H9 (cell line): ENCODE data around the gene SP6. TPM values are rescaled to one million over a fixed set of nuclear protein-coding genes. Genes with fewer than 3 reads are reported as not detected.

Experiments
- DNase-seq: peaks from one replicate; pipeline ENCODE4 v3.0.0-alpha.2; 2017
- H2AFZ ChIP-seq: one replicate; pipeline ENCODE4 v1.6.1; 2013; ENCODE audit warnings: mild to moderate bottlenecking, low read length, control low read depth, moderate library complexity
- H2AK5ac ChIP-seq: 2 replicates; pipeline ENCODE4 v1.6.1; 2013; ENCODE audit warnings: low read length, control low read depth, mixed read lengths; ENCODE audit not compliant: insufficient read length
- H2BK120ac ChIP-seq: one replicate; pipeline ENCODE4 v1.6.1; 2013; ENCODE audit warnings: low read depth, mild to moderate bottlenecking, low read length, control low read depth, inconsistent platforms; ENCODE audit not compliant: poor library complexity, severe bottlenecking
- H2BK12ac ChIP-seq: 2 replicates; pipeline ENCODE4 v1.6.1; 2013; ENCODE audit warnings: low read length, control low read depth, mixed read lengths, low read depth; ENCODE audit not compliant: insufficient read length
- H2BK15ac ChIP-seq: 2 replicates; pipeline ENCODE4 v1.6.1; 2013; ENCODE audit warnings: low read depth, low read length, control low read depth
- H2BK20ac ChIP-seq: one replicate; pipeline ENCODE4 v1.6.1; 2013; ENCODE audit warnings: low read depth, mild to moderate bottlenecking, low read length, control low read depth, inconsistent platforms; ENCODE audit not compliant: poor library complexity, severe bottlenecking
- H2BK5ac ChIP-seq: 2 replicates; pipeline ENCODE4 v1.6.1; 2013; ENCODE audit warnings: low read length, control low read depth, mixed read lengths; ENCODE audit not compliant: insufficient read length
- H3K14ac ChIP-seq: 2 replicates; pipeline ENCODE4 v1.6.1; 2013; ENCODE audit warnings: low read length, control low read depth; ENCODE audit not compliant: insufficient read depth
- H3K18ac ChIP-seq: 2 replicates; pipeline ENCODE4 v1.6.1; 2013; ENCODE audit warnings: low read depth, mild to moderate bottlenecking, mixed read lengths, low read length, control low read depth; ENCODE audit not compliant: insufficient read length
- H3K23ac ChIP-seq: 2 replicates; pipeline ENCODE4 v1.6.1; 2013; ENCODE audit warnings: low read length, control low read depth, mixed read lengths, low read depth; ENCODE audit not compliant: insufficient read length
- H3K23me2 ChIP-seq: 2 replicates; pipeline ENCODE4 v1.6.1; 2013; ENCODE audit warnings: low read depth, mild to moderate bottlenecking, mixed read lengths, low read length, control low read depth; ENCODE audit not compliant: insufficient read length, poor library complexity, severe bottlenecking
- H3K27ac ChIP-seq: 2 replicates; pipeline ENCODE4 v1.5.1; 2013; ENCODE audit warnings: low read length, control low read depth, mixed read lengths, low read depth; ENCODE audit not compliant: insufficient read length
- H3K27me3 ChIP-seq: 2 replicates; pipeline ENCODE4 v1.6.1; 2013; ENCODE audit warnings: low read length, control low read depth, inconsistent platforms; ENCODE audit not compliant: insufficient read depth
- H3K4ac ChIP-seq: 2 replicates; pipeline ENCODE4 v1.6.1; 2013; ENCODE audit warnings: low read depth, mild to moderate bottlenecking, control low read depth, inconsistent platforms, low read length, moderate library complexity
- H3K4me1 ChIP-seq: 2 replicates; pipeline ENCODE4 v1.6.1; 2013; ENCODE audit warnings: low read length, control low read depth, inconsistent platforms; ENCODE audit not compliant: insufficient read depth
- H3K4me2 ChIP-seq: 2 replicates; pipeline ENCODE4 v1.6.1; 2013; ENCODE audit warnings: low read length, control low read depth, mixed read lengths; ENCODE audit not compliant: insufficient read length, insufficient read depth
- H3K56ac ChIP-seq: 2 replicates; pipeline ENCODE4 v1.6.1; 2013; ENCODE audit warnings: low read depth, mild to moderate bottlenecking, mixed read lengths, low read length, control low read depth; ENCODE audit not compliant: insufficient read length
- H3K79me1 ChIP-seq: 2 replicates; pipeline ENCODE4 v1.6.1; 2013; ENCODE audit warnings: low read depth, mild to moderate bottlenecking, moderate library complexity, low read length, control low read depth, inconsistent platforms; ENCODE audit not compliant: insufficient read depth, poor library complexity, severe bottlenecking
- H3K79me2 ChIP-seq: 2 replicates; pipeline ENCODE4 v1.6.1; 2013; ENCODE audit warnings: low read length, control low read depth, inconsistent platforms; ENCODE audit not compliant: insufficient read depth
- H3K9ac ChIP-seq: 2 replicates; pipeline ENCODE4 v1.6.1; 2013; ENCODE audit warnings: low read length, control low read depth, mixed read lengths; ENCODE audit not compliant: insufficient read length; ENCODE audit errors: extremely low read depth
- H3K9me3 ChIP-seq: one replicate; pipeline ENCODE4 v1.6.1; 2013; ENCODE audit warnings: low read depth, low read length, inconsistent platforms; ENCODE audit not compliant: control insufficient read depth
- H3T11ph ChIP-seq: one replicate; pipeline ENCODE4 v1.6.1; 2013; ENCODE audit warnings: mild to moderate bottlenecking, low read length, control low read depth, inconsistent platforms
- H4K20me1 ChIP-seq: one replicate; pipeline ENCODE4 v1.6.1; 2013; ENCODE audit not compliant: control insufficient read depth, insufficient read length, insufficient read depth
- H4K5ac ChIP-seq: 2 replicates; pipeline ENCODE4 v1.6.1; 2013; ENCODE audit warnings: low read depth, mild to moderate bottlenecking, mixed read lengths, low read length, control low read depth; ENCODE audit not compliant: insufficient read length
- H4K8ac ChIP-seq: replicated peaks from 2 replicates; pipeline ENCODE4 v1.6.1; 2013; ENCODE audit warnings: low read length, control low read depth, mixed read lengths, low read depth; ENCODE audit not compliant: insufficient read length
- H4K91ac ChIP-seq: 2 replicates; pipeline ENCODE4 v1.6.1; 2013; ENCODE audit warnings: low read depth, mild to moderate bottlenecking, moderate library complexity, mixed read lengths, low read length, control low read depth; ENCODE audit not compliant: insufficient read length
- H3K27ac Mint-ChIP-seq, 3 experiments: 2 replicates in 2 of 3; 3 replicates in 1 of 3; pipeline ENCODE4 v1.8.0; 2020 to 2021; ENCODE audit warnings: mixed read lengths in 3 of 3, mild to moderate bottlenecking in 1 of 3, moderate library complexity in 1 of 3
- H3K27me3 Mint-ChIP-seq: 2 replicates; pipeline ENCODE4 v1.8.0; 2021; ENCODE audit warnings: low read depth, mild to moderate bottlenecking, moderate library complexity, mixed read lengths
- H3K36me3 Mint-ChIP-seq, 3 experiments: 2 replicates in 2 of 3; 3 replicates in 1 of 3; pipeline ENCODE4 v1.8.0; 2020 to 2021; ENCODE audit warnings: low read depth in 3 of 3, mixed read lengths in 3 of 3; ENCODE audit not compliant: insufficient read depth in 1 of 3
- H3K4me1 Mint-ChIP-seq, 2 experiments: 2 replicates each; pipeline ENCODE4 v1.8.0; 2020; ENCODE audit warnings: mixed read lengths in 2 of 2
- H3K4me3 Mint-ChIP-seq, 2 experiments: 2 replicates in 1 of 2; 3 replicates in 1 of 2; pipeline ENCODE4 v1.8.0; 2020 to 2021; ENCODE audit warnings: mild to moderate bottlenecking in 2 of 2, mixed read lengths in 2 of 2, moderate library complexity in 1 of 2
- H3K9me3 Mint-ChIP-seq, 2 experiments: 2 replicates in 1 of 2; 3 replicates in 1 of 2; pipeline ENCODE4 v1.8.0; 2020; ENCODE audit warnings: mild to moderate bottlenecking in 2 of 2, mixed read lengths in 2 of 2, moderate library complexity in 1 of 2
- CTCF ChIP-seq: fragments of 200-600 bp; sonication (generic); conservative IDR thresholded peaks from 3 replicates; pipeline ENCODE4 v1.8.0; 2021; ENCODE audit warnings: antibody characterized with exemption, mild to moderate bottlenecking
- WGBS: extraction: QIAGEN DNeasy Blood & Tissue Kit; methylation state at CpG from one replicate; pipeline ENCODE4 v1.1.7; 2013; ENCODE audit warnings: missing lambda C conversion rate, low lambda C conversion rate, mixed read lengths; ENCODE audit not compliant: insufficient read length; ENCODE audit errors: extremely low coverage; 5-methylcytosine and 5-hydroxymethylcytosine counted together
- total RNA-seq: library from RNA; stranded (reverse); gene quantifications from 2 replicates; pipeline ENCODE4 v1.2.1, GENCODE V29; 2021

The SP6 gene
- total RNA-seq, 1 experiment from 2014 or later: 0.90 TPM

- Histone ChIP-seq H3K4ac (no peak within 1 kb of the TSS), H3K4me2 (peak within 1 kb of the TSS; percentile 81), H2BK20ac (no peak within 1 kb of the TSS), H3K79me2 (no peaks in the 10 kb centered on the region), H3K79me1 (peaks cover 3% of the 10 kb centered on the region), H3K9me3 (no peaks in the 10 kb centered on the region), H3K56ac (no peak within 1 kb of the TSS), H2BK12ac (no peak within 1 kb of the TSS), H3K14ac (peak within 1 kb of the TSS; percentile 75), H3K23me2 (peaks cover 10% of the 10 kb centered on the region), H3K18ac (peak within 1 kb of the TSS; percentile 62), H2BK15ac (no peak within 1 kb of the TSS), H3K27me3 (no peaks in the 10 kb centered on the region), H2BK120ac (no peak within 1 kb of the TSS), H4K91ac (no peak within 1 kb of the TSS), H2AK5ac (no peak within 1 kb of the TSS), H4K5ac (no peak within 1 kb of the TSS), H3K4me1 (no peaks in the 10 kb centered on the region), H3K23ac (no peak within 1 kb of the TSS), H2BK5ac (no peak within 1 kb of the TSS), H4K8ac (no peak within 1 kb of the TSS), H2AFZ (no peak within 1 kb of the TSS), H3K27ac (no peak within 1 kb of the TSS), H4K20me1 (no peaks in the 10 kb centered on the region), H3T11ph (no peak within 1 kb of the TSS), H3K9ac (peak within 1 kb of the TSS; percentile 89)
- peak within 1 kb of the TSS; percentile 68 to 90 (median 71) for H3K27ac Mint-ChIP-seq
- H3K9me3 Mint-ChIP-seq: no peaks in the 10 kb centered on the region; a peak in 1 of 5 replicates
- WGBS: no CpG with 5 or more reads among the region's 42 CpGs
- peaks cover 8 to 14% of the 10 kb centered on the region in 2 experiments for H3K4me1 Mint-ChIP-seq
- peaks cover 14 to 33% (median 27%) of the 10 kb centered on the region in 3 experiments for H3K36me3 Mint-ChIP-seq
- peaks cover 2% of the 10 kb centered on the region; the same call in 1 of the 2 replicates for H3K27me3 Mint-ChIP-seq
- H3K4me3 Mint-ChIP-seq: peak within 1 kb of the TSS; percentile 86 to 95
- DNase-seq: peak; percentile 97
- peak; percentile 45; the same call in 2 of the 3 replicates for TF ChIP-seq CTCF
Observed at GRCh38 chr17:47831003-47831933, 19.7 kb downstream of the SP6 start, which contains the start of the genes LRRC46 and MRPL10. LRRC46 (plus strand) TSS chr17:47831670; CDS start chr17:47831990, 320 bp downstream. MRPL10 (minus strand) TSS chr17:47831541; CDS start chr17:47831511, 30 bp downstream.
